OCI-LY3 (cell line): ENCODE results near the gene RPS3.

ENCODE experiments used
- EZH2phosphoT487 ChIP-seq: fragments of 200-600 bp; shearing (Covaris generic); IDR thresholded peaks from 2 replicates; pipeline ENCODE4 v1.6.1; 2018; ENCODE audit warnings: antibody characterized with exemption, mixed run types, low read depth
- TF ChIP-seq, protein P1 (sequence below): fragments of 200-600, 300-600 bp; sonication (generic); IDR thresholded peaks from 2 replicates; pipeline ENCODE4 v1.5.1; 2014; ENCODE audit warnings: antibody characterized with exemption, low read length, low read depth

DNA sequence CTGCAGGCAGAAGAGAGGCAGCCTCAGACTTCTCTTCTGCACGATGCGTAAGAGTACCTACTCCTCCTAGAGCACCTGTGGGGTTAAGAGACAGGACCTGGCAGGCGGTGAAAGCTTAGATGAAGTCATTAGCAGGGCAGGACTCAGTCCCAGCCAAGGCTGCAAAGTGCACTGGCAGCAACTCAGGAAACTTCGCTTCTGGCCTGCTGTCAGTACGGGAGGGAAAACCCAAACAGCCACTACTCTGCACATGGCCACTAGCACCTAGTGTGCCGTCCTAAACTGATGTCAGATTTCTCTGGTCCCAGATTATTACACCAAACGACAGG lies 42.5 kb downstream of the RPS3 start:
- TF ChIP-seq EZH2phosphoT487: no peak
- TF ChIP-seq, protein P1, sequence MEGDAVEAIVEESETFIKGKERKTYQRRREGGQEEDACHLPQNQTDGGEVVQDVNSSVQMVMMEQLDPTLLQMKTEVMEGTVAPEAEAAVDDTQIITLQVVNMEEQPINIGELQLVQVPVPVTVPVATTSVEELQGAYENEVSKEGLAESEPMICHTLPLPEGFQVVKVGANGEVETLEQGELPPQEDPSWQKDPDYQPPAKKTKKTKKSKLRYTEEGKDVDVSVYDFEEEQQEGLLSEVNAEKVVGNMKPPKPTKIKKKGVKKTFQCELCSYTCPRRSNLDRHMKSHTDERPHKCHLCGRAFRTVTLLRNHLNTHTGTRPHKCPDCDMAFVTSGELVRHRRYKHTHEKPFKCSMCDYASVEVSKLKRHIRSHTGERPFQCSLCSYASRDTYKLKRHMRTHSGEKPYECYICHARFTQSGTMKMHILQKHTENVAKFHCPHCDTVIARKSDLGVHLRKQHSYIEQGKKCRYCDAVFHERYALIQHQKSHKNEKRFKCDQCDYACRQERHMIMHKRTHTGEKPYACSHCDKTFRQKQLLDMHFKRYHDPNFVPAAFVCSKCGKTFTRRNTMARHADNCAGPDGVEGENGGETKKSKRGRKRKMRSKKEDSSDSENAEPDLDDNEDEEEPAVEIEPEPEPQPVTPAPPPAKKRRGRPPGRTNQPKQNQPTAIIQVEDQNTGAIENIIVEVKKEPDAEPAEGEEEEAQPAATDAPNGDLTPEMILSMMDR: no peak
